Mesendoderm (in vitro differentiated cells): ENCODE data around the gene FGD4.

ENCODE experiments used
- DNase-seq: peaks from one replicate; pipeline ENCODE4 v3.0.0; 2013
- H2AK5ac ChIP-seq: 2 replicates; pipeline ENCODE4 v1.6.1; 2013; ENCODE audit warnings: low read length, inconsistent platforms
- H2BK120ac ChIP-seq: 2 replicates; pipeline ENCODE4 v1.6.1; 2013; ENCODE audit warnings: low read depth, mild to moderate bottlenecking, low read length, moderate library complexity, mixed read lengths
- H2BK15ac ChIP-seq: replicated peaks from 2 replicates; pipeline ENCODE4 v1.6.1; 2013; ENCODE audit warnings: low read depth, mild to moderate bottlenecking, moderate library complexity
- H2BK5ac ChIP-seq: 2 replicates; pipeline ENCODE4 v1.6.1; 2013; ENCODE audit warnings: low read length, inconsistent platforms
- H3K18ac ChIP-seq: 2 replicates; pipeline ENCODE4 v1.6.1; 2013; ENCODE audit warnings: mild to moderate bottlenecking, low read length, mixed read lengths
- H3K23ac ChIP-seq: one replicate; pipeline ENCODE4 v1.6.1; 2013; ENCODE audit warnings: low read length
- H3K27ac ChIP-seq: 2 replicates; pipeline ENCODE4 v1.5.1; 2013; ENCODE audit warnings: low read depth, mild to moderate bottlenecking, inconsistent platforms, low read length, moderate library complexity
- H3K27me3 ChIP-seq: 2 replicates; pipeline ENCODE4 v1.6.1; 2013; ENCODE audit warnings: low read length, control low read depth, mild to moderate bottlenecking, inconsistent platforms; ENCODE audit not compliant: insufficient read depth, poor library complexity
- H3K36me3 ChIP-seq: 2 replicates; pipeline ENCODE4 v1.6.1; 2013; ENCODE audit warnings: low read length, inconsistent platforms; ENCODE audit not compliant: control insufficient read depth, insufficient read depth
- H3K4ac ChIP-seq: one replicate; pipeline ENCODE4 v1.6.1; 2013; ENCODE audit warnings: low read depth, mild to moderate bottlenecking, low read length, moderate library complexity
- H3K4me1 ChIP-seq: 2 replicates; pipeline ENCODE4 v1.6.1; 2013; ENCODE audit warnings: low read depth, low read length, inconsistent platforms; ENCODE audit not compliant: control insufficient read depth
- H3K4me2 ChIP-seq: 2 replicates; pipeline ENCODE4 v1.6.1; 2013; ENCODE audit warnings: low read length
- H3K4me3 ChIP-seq: 2 replicates; pipeline ENCODE4 v1.5.1; 2013; ENCODE audit warnings: mild to moderate bottlenecking, low read length
- H3K56ac ChIP-seq: one replicate; pipeline ENCODE4 v1.6.1; 2013; ENCODE audit warnings: low read length
- H3K79me1 ChIP-seq: 2 replicates; pipeline ENCODE4 v1.6.1; 2013; ENCODE audit warnings: low read length, inconsistent platforms
- H3K79me2 ChIP-seq: 2 replicates; pipeline ENCODE4 v1.6.1; 2013; ENCODE audit warnings: mild to moderate bottlenecking, low read length; ENCODE audit not compliant: control insufficient read depth, insufficient read depth
- H3K9ac ChIP-seq: 2 replicates; pipeline ENCODE4 v1.6.1; 2013; ENCODE audit warnings: low read length, inconsistent platforms
- H4K5ac ChIP-seq: one replicate; pipeline ENCODE4 v1.6.1; 2013; ENCODE audit warnings: low read length
- H4K8ac ChIP-seq: one replicate; pipeline ENCODE4 v1.6.1; 2013; ENCODE audit warnings: low read depth, mild to moderate bottlenecking, control low read depth, low read length, moderate library complexity
- WGBS: extraction: QIAGEN DNeasy Blood & Tissue Kit; methylation state at CpG from one replicate; pipeline ENCODE4 v1.1.7; 2013; ENCODE audit warnings: low lambda C conversion rate, missing lambda C conversion rate; ENCODE audit not compliant: insufficient coverage; ENCODE audit errors: extremely low coverage; 5-methylcytosine and 5-hydroxymethylcytosine counted together

The FGD4 gene

DNA sequence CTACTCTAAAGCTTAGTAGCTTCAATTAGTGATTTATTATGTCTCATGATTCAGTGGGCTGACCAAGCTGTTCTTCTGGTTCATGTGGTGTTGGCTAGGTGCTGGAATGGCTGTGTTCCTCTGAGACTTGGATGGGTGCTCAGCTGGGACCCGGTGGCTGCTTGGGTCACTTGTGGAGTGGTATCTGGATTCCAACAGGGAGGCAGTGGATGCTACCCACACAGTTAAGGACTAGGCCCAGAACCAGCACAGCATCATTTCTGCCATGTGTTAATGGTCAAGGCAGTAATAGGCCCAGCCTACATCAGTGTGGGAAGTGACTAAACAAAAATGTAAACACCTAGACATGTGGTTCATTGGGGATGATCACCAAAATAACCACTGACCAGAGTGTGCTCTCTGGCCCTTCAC lies 72.2 kb downstream of the FGD4 start:
- H3K18ac ChIP-seq = no peak overlapping the region
- H3K27ac ChIP-seq = no peak overlapping the region
- H3K79me2 ChIP-seq = peaks cover 3% of the 10 kb centered on the region
- no peaks in the 10 kb centered on the region for H3K4me1 ChIP-seq
- no peak overlapping the region for H2BK5ac ChIP-seq
- H2AK5ac ChIP-seq = no peak overlapping the region
- H2BK15ac ChIP-seq = no peak overlapping the region
- DNase-seq = no peak
- H2BK120ac ChIP-seq = no peak overlapping the region
- no peaks in the 10 kb centered on the region for H3K27me3 ChIP-seq
- no peak overlapping the region for H3K9ac ChIP-seq
- no peak overlapping the region for H3K4me3 ChIP-seq
- H3K36me3 ChIP-seq = no peaks in the 10 kb centered on the region
- no peak overlapping the region for H4K8ac ChIP-seq
- no peak overlapping the region for H3K23ac ChIP-seq
- no peak overlapping the region for H3K4ac ChIP-seq
- no peak overlapping the region for H4K5ac ChIP-seq
- no peak overlapping the region for H3K4me2 ChIP-seq
- H3K79me1 ChIP-seq = peaks cover 6% of the 10 kb centered on the region
- no CpG with 5 or more reads among the region's 1 CpG for WGBS
- H3K56ac ChIP-seq = no peak overlapping the region

DNA sequence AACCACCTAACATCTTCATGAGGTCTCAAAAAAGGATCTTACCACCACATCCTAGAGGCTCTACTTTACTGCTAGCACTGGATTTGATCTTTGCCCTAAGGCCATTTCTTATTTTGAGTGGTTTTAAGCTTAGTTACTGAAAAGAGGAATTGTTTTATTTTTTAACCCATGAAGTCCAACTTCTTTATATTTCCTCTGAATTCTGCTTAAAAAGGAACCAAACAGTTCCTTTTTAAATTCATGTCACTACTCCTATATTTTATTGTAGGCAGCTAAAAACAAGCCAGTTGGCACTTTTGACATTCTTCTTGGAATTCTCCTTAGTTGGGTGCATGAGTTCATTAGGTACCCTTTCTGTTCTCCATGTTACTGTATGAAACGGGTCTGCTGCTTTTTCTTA lies 76.4 kb downstream of the FGD4 start:
- no CpG with 5 or more reads among the region's 1 CpG for WGBS
- no peak overlapping the region for H3K27ac ChIP-seq

GRCh38 chr12:32476446-32476845 lies 77.1 kb downstream of the FGD4 start:
- H2BK15ac ChIP-seq = no peak overlapping the region
- H3K79me2 ChIP-seq = peaks cover 3% of the 10 kb centered on the region
- no peak overlapping the region for H2BK120ac ChIP-seq
- WGBS = no CpG with 5 or more reads among the region's 3 CpGs
- H3K56ac ChIP-seq = no peak overlapping the region
- H3K36me3 ChIP-seq = no peaks in the 10 kb centered on the region
- H2AK5ac ChIP-seq = no peak overlapping the region
- H3K23ac ChIP-seq = no peak overlapping the region
- no peak overlapping the region for H3K18ac ChIP-seq
- no peak overlapping the region for H4K5ac ChIP-seq
- no peaks in the 10 kb centered on the region for H3K27me3 ChIP-seq
- H3K4me2 ChIP-seq = no peak overlapping the region
- no peak overlapping the region for H2BK5ac ChIP-seq
- H3K4me3 ChIP-seq = no peak overlapping the region
- H3K4ac ChIP-seq = no peak overlapping the region
- H4K8ac ChIP-seq = no peak overlapping the region
- DNase-seq = no peak
- no peak overlapping the region for H3K9ac ChIP-seq
- no peaks in the 10 kb centered on the region for H3K4me1 ChIP-seq
- no peak overlapping the region for H3K27ac ChIP-seq
- peaks cover 6% of the 10 kb centered on the region for H3K79me1 ChIP-seq

More for the DNA sequence above, 76.4 kb downstream of the FGD4 start:
- H3K4me3 ChIP-seq = no peak overlapping the region
- no peak overlapping the region for H3K4ac ChIP-seq
- peaks cover 6% of the 10 kb centered on the region for H3K79me1 ChIP-seq
- no peak overlapping the region for H3K18ac ChIP-seq
- no peak overlapping the region for H3K23ac ChIP-seq
- H3K79me2 ChIP-seq = peaks cover 3% of the 10 kb centered on the region
- no peaks in the 10 kb centered on the region for H3K36me3 ChIP-seq
- no peaks in the 10 kb centered on the region for H3K4me1 ChIP-seq
- H2BK120ac ChIP-seq = no peak overlapping the region
- H4K8ac ChIP-seq = no peak overlapping the region
- H3K27me3 ChIP-seq = no peaks in the 10 kb centered on the region
- H3K56ac ChIP-seq = no peak overlapping the region
- H3K4me2 ChIP-seq = no peak overlapping the region
- no peak overlapping the region for H2BK5ac ChIP-seq
- no peak overlapping the region for H3K9ac ChIP-seq
- no peak overlapping the region for H2AK5ac ChIP-seq
- DNase-seq = no peak
- H2BK15ac ChIP-seq = no peak overlapping the region
- no peak overlapping the region for H4K5ac ChIP-seq

GRCh38 chr12:32477714-32478113 lies 78.4 kb downstream of the FGD4 start:
- no peak overlapping the region for H2BK5ac ChIP-seq
- no peak overlapping the region for H3K23ac ChIP-seq
- H3K18ac ChIP-seq = no peak overlapping the region
- H2AK5ac ChIP-seq = no peak overlapping the region
- no CpG with 5 or more reads among the region's 2 CpGs for WGBS
- H3K9ac ChIP-seq = no peak overlapping the region
- H3K79me2 ChIP-seq = no peaks in the 10 kb centered on the region
- no peak overlapping the region for H3K56ac ChIP-seq
- H2BK120ac ChIP-seq = no peak overlapping the region
- peaks cover 2% of the 10 kb centered on the region for H3K79me1 ChIP-seq
- no peaks in the 10 kb centered on the region for H3K27me3 ChIP-seq
- DNase-seq = no peak
- no peak overlapping the region for H3K27ac ChIP-seq
- no peak overlapping the region for H3K4me3 ChIP-seq
- no peak overlapping the region for H4K5ac ChIP-seq
- no peak overlapping the region for H2BK15ac ChIP-seq
- H3K4me1 ChIP-seq = no peaks in the 10 kb centered on the region
- H4K8ac ChIP-seq = no peak overlapping the region
- H3K36me3 ChIP-seq = no peaks in the 10 kb centered on the region
- no peak overlapping the region for H3K4me2 ChIP-seq
- H3K4ac ChIP-seq = no peak overlapping the region

DNA sequence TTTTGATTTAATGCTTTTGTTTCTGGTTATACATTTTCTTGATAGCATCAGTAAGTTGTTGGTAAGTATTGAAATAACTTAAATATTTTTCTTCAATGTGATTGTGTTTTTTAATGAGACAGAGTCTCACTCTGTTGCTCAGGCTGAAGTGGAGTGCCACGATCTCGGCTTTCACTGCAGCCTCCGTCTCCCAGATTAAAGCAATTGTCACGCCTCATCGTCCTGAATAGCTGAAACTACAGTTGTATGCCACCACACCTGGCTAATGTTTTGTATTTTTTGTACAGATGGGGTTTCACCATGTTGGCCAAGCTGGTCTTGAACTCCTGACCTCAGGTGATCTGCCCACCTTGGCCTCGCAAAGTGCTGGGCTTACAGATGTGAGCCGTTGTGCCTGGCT lies 78.8 kb downstream of the FGD4 start:
- Histone ChIP-seq H3K9ac (no peak overlapping the region), H4K5ac (no peak overlapping the region), H2BK120ac (no peak overlapping the region), H4K8ac (no peak overlapping the region), H3K23ac (no peak overlapping the region), H2BK5ac (no peak overlapping the region), H3K4ac (no peak overlapping the region), H3K27me3 (no peaks in the 10 kb centered on the region), H3K36me3 (no peaks in the 10 kb centered on the region), H3K56ac (no peak overlapping the region), H3K4me2 (no peak overlapping the region), H3K4me1 (no peaks in the 10 kb centered on the region), H3K27ac (no peak overlapping the region), H2AK5ac (no peak overlapping the region), H2BK15ac (no peak overlapping the region), H3K79me1 (peaks cover 2% of the 10 kb centered on the region), H3K18ac (no peak overlapping the region), H3K79me2 (no peaks in the 10 kb centered on the region), H3K4me3 (no peak overlapping the region)
- no peak for DNase-seq
- no CpG with 5 or more reads among the region's 7 CpGs for WGBS

DNA sequence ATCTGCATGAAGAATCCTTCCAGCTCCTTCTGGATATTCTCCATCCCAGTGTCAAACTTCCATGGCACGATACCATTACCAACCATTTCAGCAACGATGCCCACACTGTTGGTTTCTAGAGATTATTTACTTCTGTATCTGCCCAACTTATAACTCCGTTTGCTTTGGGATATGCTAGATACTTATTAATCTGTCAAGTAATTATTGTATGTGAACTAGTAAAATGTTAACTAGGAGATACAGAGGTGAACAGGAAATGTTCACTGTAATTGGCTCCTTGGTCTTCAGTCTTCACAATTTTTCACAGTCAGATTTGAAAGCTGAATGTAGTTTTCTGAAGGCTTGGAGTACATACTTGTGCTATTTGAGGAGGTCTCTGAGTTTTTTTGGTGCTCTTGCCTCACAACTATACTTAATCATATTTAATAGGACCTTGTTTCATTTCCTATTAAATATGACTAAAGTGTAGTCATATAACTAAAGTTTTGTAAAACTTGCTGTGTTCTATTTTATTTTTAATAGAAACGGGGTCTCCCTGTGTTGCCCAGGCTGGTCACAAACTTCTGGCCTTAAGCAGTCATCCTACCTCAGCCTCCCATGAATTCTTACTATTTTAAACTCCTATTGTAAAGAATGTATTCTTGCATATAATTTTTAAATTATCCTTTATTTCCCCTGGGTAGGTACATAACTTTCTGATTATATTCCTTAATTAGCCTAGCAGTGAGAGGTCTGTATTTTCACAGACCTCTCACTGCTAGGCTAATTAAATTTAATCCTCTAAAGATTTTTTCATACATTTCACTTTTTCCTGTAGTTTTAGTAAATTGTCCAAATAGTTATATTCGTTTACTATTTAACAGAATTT lies 79.7 kb downstream of the FGD4 start:
- no peak overlapping the region for H3K9ac ChIP-seq
- H3K27me3 ChIP-seq = no peaks in the 10 kb centered on the region
- H3K4me2 ChIP-seq = no peak overlapping the region
- H4K8ac ChIP-seq = no peak overlapping the region
- no peak overlapping the region for H2BK5ac ChIP-seq
- no peak overlapping the region for H3K4me3 ChIP-seq
- H2BK15ac ChIP-seq = no peak overlapping the region
- no peak overlapping the region for H3K56ac ChIP-seq
- H3K4me1 ChIP-seq = no peaks in the 10 kb centered on the region
- no peak overlapping the region for H4K5ac ChIP-seq
- DNase-seq = no peak
- no peak overlapping the region for H3K4ac ChIP-seq
- no peak overlapping the region for H3K23ac ChIP-seq
- H3K27ac ChIP-seq = no peak overlapping the region
- H3K18ac ChIP-seq = no peak overlapping the region
- H2BK120ac ChIP-seq = no peak overlapping the region
- no peaks in the 10 kb centered on the region for H3K79me2 ChIP-seq
- no peaks in the 10 kb centered on the region for H3K36me3 ChIP-seq
- no CpG with 5 or more reads among the region's 5 CpGs for WGBS
- no peak overlapping the region for H2AK5ac ChIP-seq
- H3K79me1 ChIP-seq = peaks cover 2% of the 10 kb centered on the region
